ENCODE results near the gene NEK9.

NEK9 gene

DNA sequence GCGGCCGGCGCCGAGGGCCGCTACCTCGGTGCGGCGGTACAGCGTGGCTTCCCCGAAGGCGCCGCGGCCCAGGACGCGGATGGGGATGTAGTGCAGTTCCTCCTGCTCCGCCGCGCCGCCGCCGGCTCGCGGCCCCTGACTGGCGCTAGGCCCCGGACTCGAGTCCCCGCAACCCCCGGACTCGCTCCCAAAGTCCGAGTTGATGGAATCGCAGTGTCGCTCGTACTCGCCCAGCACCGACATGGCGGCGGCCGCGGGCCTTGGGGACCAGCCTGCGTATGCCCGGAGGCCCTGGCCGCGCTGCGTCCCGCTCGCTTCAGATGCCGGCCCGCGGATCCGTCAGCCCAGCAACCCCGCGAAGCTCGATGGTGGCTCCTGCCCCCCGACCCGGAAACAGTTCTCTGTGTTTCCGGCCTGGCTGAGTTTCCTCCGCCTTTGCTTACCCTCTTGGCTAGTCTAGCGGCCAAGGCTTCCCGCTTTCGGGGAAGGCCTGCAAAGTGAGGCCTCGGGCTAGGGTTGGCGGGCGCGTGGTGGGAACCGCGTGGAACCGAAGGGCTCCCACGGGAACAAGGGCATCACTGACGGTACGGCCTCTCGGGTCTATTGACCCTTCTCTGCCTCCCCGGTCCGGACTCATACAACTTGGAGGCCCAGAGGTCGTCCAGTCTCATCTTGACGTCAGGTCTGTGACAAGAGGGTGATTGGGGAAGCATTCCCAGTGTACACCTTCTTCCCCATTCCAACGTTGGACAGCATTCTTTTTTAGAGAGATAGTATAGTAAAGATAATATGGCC lies at the start of gene NEK9:
Gene NEK9 (minus strand): TSS at position 370 of the 795 bp plus-strand sequence. CDS start 127 bp downstream, at position 243.
- TF ChIP-seq, protein P1, sequence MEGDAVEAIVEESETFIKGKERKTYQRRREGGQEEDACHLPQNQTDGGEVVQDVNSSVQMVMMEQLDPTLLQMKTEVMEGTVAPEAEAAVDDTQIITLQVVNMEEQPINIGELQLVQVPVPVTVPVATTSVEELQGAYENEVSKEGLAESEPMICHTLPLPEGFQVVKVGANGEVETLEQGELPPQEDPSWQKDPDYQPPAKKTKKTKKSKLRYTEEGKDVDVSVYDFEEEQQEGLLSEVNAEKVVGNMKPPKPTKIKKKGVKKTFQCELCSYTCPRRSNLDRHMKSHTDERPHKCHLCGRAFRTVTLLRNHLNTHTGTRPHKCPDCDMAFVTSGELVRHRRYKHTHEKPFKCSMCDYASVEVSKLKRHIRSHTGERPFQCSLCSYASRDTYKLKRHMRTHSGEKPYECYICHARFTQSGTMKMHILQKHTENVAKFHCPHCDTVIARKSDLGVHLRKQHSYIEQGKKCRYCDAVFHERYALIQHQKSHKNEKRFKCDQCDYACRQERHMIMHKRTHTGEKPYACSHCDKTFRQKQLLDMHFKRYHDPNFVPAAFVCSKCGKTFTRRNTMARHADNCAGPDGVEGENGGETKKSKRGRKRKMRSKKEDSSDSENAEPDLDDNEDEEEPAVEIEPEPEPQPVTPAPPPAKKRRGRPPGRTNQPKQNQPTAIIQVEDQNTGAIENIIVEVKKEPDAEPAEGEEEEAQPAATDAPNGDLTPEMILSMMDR (IDR thresholded peaks at IDR 0.05; ENCODE audit: low read depth, low read length): no peak
- peak within 1 kb of the TSS; percentile 62 for H3K4me3 ChIP-seq (ENCODE audit: low read depth, low read length)

DNA sequence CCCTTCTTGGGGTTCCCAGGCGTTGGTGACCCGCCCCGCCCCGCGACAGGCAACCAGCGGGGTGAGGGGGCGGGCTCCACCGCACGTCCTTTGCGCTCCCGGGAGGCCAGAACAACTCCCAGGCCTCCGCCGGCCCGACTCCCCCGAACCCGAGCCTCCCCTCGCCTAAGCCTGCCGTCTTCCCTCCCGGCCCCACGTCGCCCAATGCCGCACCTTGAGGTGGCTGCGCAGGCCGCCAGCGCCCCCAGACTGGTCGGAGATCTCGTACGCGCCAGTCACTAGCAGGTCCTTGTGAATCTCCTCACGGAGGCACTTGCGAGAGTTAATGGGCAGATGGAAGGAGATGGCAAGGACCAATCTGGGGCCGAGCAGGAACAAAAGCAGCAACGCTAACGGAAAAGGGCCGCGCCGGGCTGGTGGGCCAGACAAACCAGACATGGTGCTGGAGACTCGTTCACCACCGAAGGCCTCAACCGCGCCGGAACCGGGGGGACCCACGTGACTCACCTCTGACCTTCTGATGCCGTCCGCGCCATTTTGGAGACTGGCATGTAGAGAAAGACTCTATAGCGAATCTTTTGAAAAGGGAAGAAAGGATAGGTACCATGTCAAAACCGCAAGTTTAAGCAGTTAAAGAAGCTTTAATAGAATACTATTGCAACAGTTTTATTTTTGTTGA lies 49.4 kb upstream of the NEK9 start, which contains the start of gene TMED10:
Gene TMED10 (minus strand): TSS at position 471 of the 679 bp plus-strand sequence. CDS start 33 bp downstream, at position 438.
- H3K4me3 ChIP-seq (ENCODE audit: low read depth, low read length): peak within 1 kb of the TSS; percentile 78
- TF ChIP-seq, protein P1 (IDR thresholded peaks at IDR 0.05; ENCODE audit: low read depth, low read length): no peak

DNA sequence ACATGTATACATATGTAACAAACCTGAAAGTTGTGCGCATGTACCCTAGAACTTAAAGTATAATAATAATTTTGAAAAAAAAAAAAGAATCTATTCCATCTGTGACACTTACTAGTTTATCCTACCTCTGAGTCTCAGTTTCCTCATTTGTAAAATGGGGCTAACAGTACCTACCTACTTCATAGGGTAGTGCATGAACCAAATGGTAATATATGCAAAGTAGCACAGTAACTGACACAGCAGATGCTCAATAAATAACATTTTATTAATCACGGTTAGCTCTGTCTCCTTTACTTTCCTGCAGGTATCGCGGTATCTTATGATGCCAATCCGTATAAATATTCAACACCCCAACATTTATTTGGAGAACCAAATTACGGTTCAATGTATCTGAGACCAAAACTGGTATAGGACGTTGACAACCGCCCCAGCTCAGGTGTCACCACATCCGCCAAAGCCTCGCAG lies 48.9 kb upstream of the NEK9 start:
- H3K4me3 ChIP-seq (ENCODE audit: low read depth, low read length): peak overlapping the region; percentile 78
- TF ChIP-seq, protein P1 (IDR thresholded peaks at IDR 0.05; ENCODE audit: low read depth, low read length): no peak

DNA sequence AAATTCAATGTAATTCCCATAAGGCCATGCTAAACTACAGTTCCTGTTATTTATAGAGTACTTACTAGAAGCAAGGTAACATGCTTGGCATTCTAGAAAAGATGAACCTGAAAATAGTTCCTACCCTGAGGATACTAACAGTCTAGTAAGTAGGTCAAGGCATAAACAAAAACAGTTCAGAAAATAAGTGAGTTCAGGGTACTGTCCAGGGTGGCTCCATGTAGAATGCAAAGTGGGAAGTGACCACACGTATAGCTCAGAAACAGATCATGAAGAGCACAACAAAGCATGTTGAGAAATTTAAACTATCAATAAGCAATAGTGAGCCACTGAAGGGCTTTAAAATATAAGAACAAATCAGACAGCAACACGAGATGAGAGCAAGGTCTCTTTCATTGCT lies 47.2 kb upstream of the NEK9 start:
- H3K4me3 ChIP-seq (ENCODE audit: low read depth, low read length): no peak overlapping the region
- TF ChIP-seq, protein P1 (IDR thresholded peaks at IDR 0.05; ENCODE audit: low read depth, low read length): no peak

DNA sequence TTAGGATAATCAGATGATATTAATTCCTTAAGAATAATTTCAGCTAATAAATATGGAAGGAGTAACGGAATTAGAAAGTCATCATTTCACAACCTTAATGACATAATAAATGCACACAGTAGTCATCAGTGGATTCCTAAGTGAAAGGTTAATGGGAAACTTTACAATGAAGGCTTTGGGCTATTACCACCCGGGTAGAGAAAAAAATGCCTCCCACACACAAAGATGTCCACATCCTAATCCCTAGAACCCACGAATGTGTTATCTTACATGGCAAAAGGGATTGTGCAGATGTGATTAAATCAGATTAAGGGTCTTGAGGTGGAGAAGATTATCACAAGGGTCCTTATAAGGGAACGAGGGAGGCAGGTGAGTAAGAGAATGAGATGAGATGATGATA lies 43.9 kb upstream of the NEK9 start:
- H3K4me3 ChIP-seq (ENCODE audit: low read depth, low read length): no peak overlapping the region
- TF ChIP-seq, protein P1 (IDR thresholded peaks at IDR 0.05; ENCODE audit: low read depth, low read length): no peak

DNA sequence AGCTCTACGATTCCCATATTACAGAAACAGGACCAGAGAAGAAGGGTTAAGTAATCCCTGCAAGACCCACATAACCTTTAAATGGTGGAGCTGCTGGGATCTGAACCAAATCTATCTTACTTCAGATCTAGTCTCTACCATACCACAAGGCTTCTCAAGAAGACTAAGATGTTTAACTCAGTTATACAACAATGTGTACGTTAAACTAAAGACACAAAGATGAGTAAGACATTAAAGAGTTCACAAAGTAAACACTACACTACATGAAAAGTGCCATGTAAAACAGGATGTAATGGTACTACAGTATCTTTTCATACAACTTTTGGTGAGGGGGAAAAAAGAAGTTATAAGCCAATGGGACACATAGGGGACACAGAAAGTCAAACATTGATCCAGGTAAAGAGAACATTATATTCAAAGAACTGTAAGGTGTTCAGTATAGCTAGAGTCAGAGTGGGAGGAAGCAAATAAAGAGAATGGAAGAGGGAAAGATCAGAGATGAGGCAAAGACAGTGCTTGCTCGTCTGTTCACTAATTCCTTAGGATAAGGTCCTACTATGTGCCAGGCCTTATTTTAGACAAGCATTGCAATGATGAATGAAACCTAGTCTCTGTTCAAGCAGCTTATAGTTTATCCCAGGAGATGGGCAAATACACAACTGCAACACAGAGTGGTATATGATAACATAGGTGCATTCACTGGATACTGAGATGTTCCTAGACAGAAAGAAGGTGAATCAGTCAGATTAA lies 41.9 kb upstream of the NEK9 start:
- TF ChIP-seq, protein P1 (IDR thresholded peaks at IDR 0.05; ENCODE audit: low read depth, low read length): no peak
- no peak overlapping the region for H3K4me3 ChIP-seq (ENCODE audit: low read depth, low read length)

All from WI38 (cell line).